Fibroblast of lung (primary cell): ENCODE results near the gene ZNF124. TPM values are rescaled to one million over a fixed set of nuclear protein-coding genes. Genes with fewer than 3 reads are reported as not detected.
"Not testable (repeated sequence)": the region's sequence is repeated elsewhere in the genome, so short reads cannot be mapped to it uniquely, and the experiment has no call there.

Experiments used
- DNase-seq, 2 donors: peaks; one replicate each; pipeline versions ENCODE4 v3.0.0 to v3.0.0-alpha.2; 2010; ENCODE audit warnings: low read depth in 2 of 2
- H2AFZ ChIP-seq: 2 replicates; pipeline ENCODE4 v1.5.1; 2012; ENCODE audit warnings: low read length, control low read depth, inconsistent platforms
- H3K27ac ChIP-seq: 2 replicates; pipeline ENCODE4 v1.5.1; 2011; ENCODE audit warnings: low read length, control low read depth; ENCODE audit not compliant: insufficient read depth
- H3K27me3 ChIP-seq: 2 replicates; pipeline ENCODE4 v1.5.1; 2011; ENCODE audit warnings: mild to moderate bottlenecking, low read length; ENCODE audit not compliant: control insufficient read depth, insufficient read depth
- H3K36me3 ChIP-seq: 2 replicates; pipeline ENCODE4 v1.5.1; 2011; ENCODE audit warnings: low read length; ENCODE audit not compliant: control insufficient read depth, insufficient read depth
- H3K4me1 ChIP-seq: 2 replicates; pipeline ENCODE4 v1.5.1; 2011; ENCODE audit warnings: low read length; ENCODE audit not compliant: control insufficient read depth, insufficient read depth; ENCODE audit errors: extremely low read depth
- H3K4me2 ChIP-seq: 2 replicates; pipeline ENCODE4 v1.5.1; 2011; ENCODE audit warnings: low read length, control low read depth; ENCODE audit not compliant: insufficient read depth; ENCODE audit errors: extremely low read depth
- H3K4me3 ChIP-seq, 4 experiments: fragments of 200-600 bp in 1 of 4; sonication (generic) in 1 of 4; replicated peaks in 1 of 4; 2 replicates each; pipeline ENCODE4 v1.5.1; 2011 to 2016; ENCODE audit warnings: low read length in 4 of 4, low read depth in 3 of 4, mild to moderate bottlenecking in 3 of 4, control low read depth in 2 of 4, inconsistent platforms in 1 of 4, mixed read lengths in 1 of 4; ENCODE audit not compliant: insufficient read depth in 1 of 4; ENCODE audit errors: control extremely low read depth in 1 of 4
- H3K79me2 ChIP-seq: 2 replicates; pipeline ENCODE4 v1.5.1; 2012; ENCODE audit warnings: mild to moderate bottlenecking, low read length, inconsistent platforms; ENCODE audit not compliant: control insufficient read depth, insufficient read depth
- H3K9ac ChIP-seq: 2 replicates; pipeline ENCODE4 v1.5.1; 2011; ENCODE audit warnings: mild to moderate bottlenecking, low read length, control low read depth; ENCODE audit not compliant: insufficient read depth
- H3K9me3 ChIP-seq: 2 replicates; pipeline ENCODE4 v1.5.1; 2012; ENCODE audit warnings: low read depth, low read length; ENCODE audit not compliant: control insufficient read depth, insufficient read depth
- H4K20me1 ChIP-seq: 2 replicates; pipeline ENCODE4 v1.5.1; 2011; ENCODE audit warnings: low read length; ENCODE audit not compliant: control insufficient read depth, insufficient read depth; ENCODE audit errors: extremely low read depth
- CTCF ChIP-seq, 2 donors: IDR thresholded peaks in 1 of 2; conservative IDR thresholded peaks in 1 of 2; 1 replicate in 1 of 2; 2 replicates in 1 of 2; pipeline ENCODE4 v1.5.1; 2011 to 2012; ENCODE audit warnings: low read length in 2 of 2, control low read depth in 1 of 2, inconsistent platforms in 1 of 2, low read depth in 1 of 2, mild to moderate bottlenecking in 1 of 2
- EZH2 ChIP-seq: IDR thresholded peaks from 2 replicates; pipeline ENCODE4 v1.5.1; 2012; ENCODE audit warnings: low read length, control low read depth, mild to moderate bottlenecking; ENCODE audit errors: missing control alignments
- polyA plus RNA-seq, 2 donors: library from polyadenylated mRNA; depleted of rRNA in 1 of 2; stranded (reverse) in 1 of 2; unstranded in 1 of 2; fragments of >200 nt; gene quantifications; 2 replicates each; pipeline ENCODE4 v1.2.1, GENCODE V29; 2011 to 2012; ENCODE audit warnings: missing spikeins in 1 of 2
- total RNA-seq: library from RNA; depleted of rRNA; stranded (reverse); fragments of >200 nt; gene quantifications from 2 replicates; pipeline ENCODE4 v1.2.1, GENCODE V29; 2014

The ZNF124 gene
- total and polyA plus RNA-seq, 2 donors (not counting 1 experiment from before 2014, with no cell fraction given) = 2.9 to 25.6 TPM

- no peaks in the 10 kb centered on the region for H3K9me3 ChIP-seq
- no peak overlapping the region for H3K4me3 ChIP-seq
- no peaks in the 10 kb centered on the region for H3K36me3 ChIP-seq
- no peak for TF ChIP-seq CTCF (conservative IDR thresholded peaks at IDR 0.05 in 1 of 2, IDR thresholded peaks at IDR 0.05 in 1 of 2; ENCODE audit: low read depth in 1 of 2, low read length in 2 of 2)
- no peak for TF ChIP-seq EZH2
- H3K27ac ChIP-seq = no peak overlapping the region
- H3K4me1 ChIP-seq = no peaks in the 10 kb centered on the region
- H3K9ac ChIP-seq = no peak overlapping the region
- no peaks in the 10 kb centered on the region for H3K27me3 ChIP-seq
- DNase-seq = no peak
- H3K4me2 ChIP-seq = no peak overlapping the region
- H4K20me1 ChIP-seq = no peaks in the 10 kb centered on the region
- H2AFZ ChIP-seq = no peak overlapping the region
- no peaks in the 10 kb centered on the region for H3K79me2 ChIP-seq
These were observed 3.6 kb upstream of the ZNF124 start for GRCh38 chr1:247175458-247175857.

GRCh38 chr1:247173431-247173830 lies 1.6 kb upstream of the ZNF124 start:
- no peak overlapping the region for H3K27ac ChIP-seq
- H3K79me2 ChIP-seq = peaks cover 5% of the 10 kb centered on the region
- TF ChIP-seq CTCF (conservative IDR thresholded peaks at IDR 0.05 in 1 of 2, IDR thresholded peaks at IDR 0.05 in 1 of 2; ENCODE audit: low read depth in 1 of 2, low read length in 2 of 2) (no peak), EZH2 (no peak)
- H4K20me1 ChIP-seq = no peaks in the 10 kb centered on the region
- no peak overlapping the region for H3K4me3 ChIP-seq
- H3K9me3 ChIP-seq = no peaks in the 10 kb centered on the region
- DNase-seq = no peak
- H3K27me3 ChIP-seq = no peaks in the 10 kb centered on the region
- H3K9ac ChIP-seq = no peak overlapping the region
- no peaks in the 10 kb centered on the region for H3K4me1 ChIP-seq
- no peaks in the 10 kb centered on the region for H3K36me3 ChIP-seq
- H2AFZ ChIP-seq = no peak overlapping the region
- H3K4me2 ChIP-seq = no peak overlapping the region

GRCh38 chr1:247172996-247173395 lies 1.2 kb upstream of the ZNF124 start:
- no peak for TF ChIP-seq CTCF (conservative IDR thresholded peaks at IDR 0.05 in 1 of 2, IDR thresholded peaks at IDR 0.05 in 1 of 2; ENCODE audit: low read depth in 1 of 2, low read length in 2 of 2)
- TF ChIP-seq EZH2 = no peak
- H2AFZ ChIP-seq = no peak overlapping the region
- peaks cover 9% of the 10 kb centered on the region for H3K79me2 ChIP-seq
- no peak overlapping the region for H3K4me2 ChIP-seq
- no peak for DNase-seq
- no peak overlapping the region for H3K4me3 ChIP-seq
- H3K4me1 ChIP-seq = no peaks in the 10 kb centered on the region
- H3K27ac ChIP-seq = no peak overlapping the region
- H3K9me3 ChIP-seq = no peaks in the 10 kb centered on the region
- H3K36me3 ChIP-seq = no peaks in the 10 kb centered on the region
- H3K27me3 ChIP-seq = no peaks in the 10 kb centered on the region
- no peak overlapping the region for H3K9ac ChIP-seq
- no peaks in the 10 kb centered on the region for H4K20me1 ChIP-seq

- DNase-seq, H3K36me3 ChIP-seq, H3K27me3 ChIP-seq, H4K20me1 ChIP-seq, H3K27ac ChIP-seq, H3K4me3 ChIP-seq, H3K9me3 ChIP-seq, H3K4me1 ChIP-seq, H3K4me2 ChIP-seq, H2AFZ ChIP-seq, H3K9ac ChIP-seq: not testable (repeated sequence)
- H3K79me2 ChIP-seq = peaks cover 19% of the 10 kb centered on the region
These were observed 377 bp downstream of the ZNF124 start for GRCh38 chr1:247171443-247171842.
